Measurements from ENCODE around the gene SPRED2.

- TF ChIP-seq ZC3H11A (IDR thresholded peaks at IDR 0.05) (no peak), POLR2A (IDR thresholded peaks at IDR 0.05; ENCODE audit: low read length) (no peak), HDAC2 (IDR thresholded peaks at IDR 0.05) (no peak), HOXA7 (CRISPR knock-in tag; IDR thresholded peaks at IDR 0.05) (no peak), CTCF (IDR thresholded peaks at IDR 0.05) (no peak), MYC (IDR thresholded peaks at IDR 0.05; ENCODE audit: borderline replicate concordance, low read length) (no peak), RAD21 (conservative IDR thresholded peaks at IDR 0.05 in 1 of 2, IDR thresholded peaks at IDR 0.05 in 1 of 2) (no peak), EP300 (IDR thresholded peaks at IDR 0.05) (no peak)
- TF ChIP-seq, protein P1, sequence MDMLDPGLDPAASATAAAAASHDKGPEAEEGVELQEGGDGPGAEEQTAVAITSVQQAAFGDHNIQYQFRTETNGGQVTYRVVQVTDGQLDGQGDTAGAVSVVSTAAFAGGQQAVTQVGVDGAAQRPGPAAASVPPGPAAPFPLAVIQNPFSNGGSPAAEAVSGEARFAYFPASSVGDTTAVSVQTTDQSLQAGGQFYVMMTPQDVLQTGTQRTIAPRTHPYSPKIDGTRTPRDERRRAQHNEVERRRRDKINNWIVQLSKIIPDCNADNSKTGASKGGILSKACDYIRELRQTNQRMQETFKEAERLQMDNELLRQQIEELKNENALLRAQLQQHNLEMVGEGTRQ (IDR thresholded peaks at IDR 0.05): no peak
Measured at GRCh38 chr2:65424391-65424790, 8.0 kb downstream of the SPRED2 start.
